Measurements from ENCODE around the gene ABHD17C. TPM values are rescaled to one million over a fixed set of nuclear protein-coding genes. Genes with fewer than 3 reads are reported as not detected.
"Not testable (repeated sequence)": the region's sequence is repeated elsewhere in the genome, so short reads cannot be mapped to it uniquely, and the experiment has no call there.

Gene ABHD17C
- total RNA-seq, 1 donor from 2014 or later, result 9.3 TPM

DNA sequence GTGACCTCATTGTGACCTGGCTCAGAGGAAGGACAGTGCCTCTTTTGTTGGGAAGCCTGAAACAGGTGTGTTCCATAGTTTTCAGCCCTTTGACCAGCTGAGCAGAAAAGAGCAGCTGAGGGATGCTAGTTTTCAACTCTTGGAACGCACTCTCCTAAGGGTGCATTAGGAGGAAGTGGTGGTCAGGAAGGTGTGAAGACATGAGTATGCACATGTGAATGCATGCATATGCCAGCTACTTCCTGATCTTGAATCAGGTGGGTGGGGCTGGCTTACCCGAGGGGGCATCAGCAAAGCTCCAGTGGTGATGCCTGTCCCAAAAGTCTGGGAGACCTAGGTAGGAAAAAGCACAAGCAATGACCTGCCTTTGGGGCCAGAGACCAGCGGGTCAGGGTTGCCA is 60.8 kb downstream of the ABHD17C start:
- H3K4me1 Mint-ChIP-seq, result no peaks in the 10 kb centered on the region
- DNase-seq (ENCODE audit: low spot score), result no peak
- no peaks in the 10 kb centered on the region for H3K36me3 ChIP-seq
- H4K20me1 ChIP-seq (ENCODE audit: low read depth), result no peaks in the 10 kb centered on the region
- no peak for TF ChIP-seq EZH2 (IDR thresholded peaks at IDR 0.05)
- no peaks in the 10 kb centered on the region for H3F3A ChIP-seq (ENCODE audit: low read depth)
- no peak overlapping the region for H3K9ac ChIP-seq
- H3K4me2 ChIP-seq, result peak overlapping the region; percentile 39
- H3K4me3 Mint-ChIP-seq, result no peak overlapping the region
- peaks cover 15% of the 10 kb centered on the region for H3K4me1 ChIP-seq
- H3K9me3 ChIP-seq (ENCODE audit: low read depth), result no peaks in the 10 kb centered on the region
- H2AFZ ChIP-seq (replicated peaks), result no peak overlapping the region
- no peak overlapping the region for H3K4me3 ChIP-seq
- no peak overlapping the region for H3K27ac Mint-ChIP-seq
- peaks cover 2% of the 10 kb centered on the region for H3K27me3 Mint-ChIP-seq (ENCODE audit: insufficient read depth, low read depth)
- H3K27me3 ChIP-seq, result no peaks in the 10 kb centered on the region
- peaks cover 3% of the 10 kb centered on the region for H3K36me3 Mint-ChIP-seq
- H3K79me2 ChIP-seq (ENCODE audit: low read depth), result no peaks in the 10 kb centered on the region
- no peak overlapping the region for H3K27ac ChIP-seq
- H3K9me3 Mint-ChIP-seq, result no peaks in the 10 kb centered on the region

DNA sequence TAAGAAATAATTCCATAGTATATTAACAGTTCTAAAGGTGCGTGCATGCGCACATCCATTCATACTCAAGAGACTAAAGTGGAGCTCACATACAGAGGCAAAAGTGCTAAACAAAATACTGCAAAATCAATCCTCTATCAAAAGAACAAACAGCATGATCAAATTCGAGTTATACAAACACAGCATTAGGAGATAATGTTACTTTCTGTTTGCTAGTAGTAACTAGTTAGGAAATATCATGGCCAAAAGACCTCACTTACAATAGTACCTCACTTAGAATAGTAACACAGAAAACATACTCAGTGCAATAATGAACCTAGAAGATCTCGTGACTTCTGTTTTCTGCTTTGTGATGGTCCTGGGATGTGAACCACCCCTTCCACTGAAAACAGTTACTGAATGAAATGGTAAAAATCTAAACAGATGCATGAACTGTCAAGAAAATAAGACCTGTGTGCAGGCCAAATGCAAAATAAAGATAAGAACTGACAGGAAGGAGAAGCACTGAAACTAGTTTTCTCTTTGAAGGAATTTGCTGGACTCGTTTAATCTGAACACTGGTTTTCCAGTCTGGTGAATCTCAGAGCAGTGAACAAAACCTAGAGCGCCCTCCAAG is 63.1 kb downstream of the ABHD17C start:
- no peak overlapping the region for H3K4me2 ChIP-seq
- no peaks in the 10 kb centered on the region for H4K20me1 ChIP-seq (ENCODE audit: low read depth)
- H2AFZ ChIP-seq (replicated peaks), result no peak overlapping the region
- H3K27ac Mint-ChIP-seq, result no peak overlapping the region
- no peaks in the 10 kb centered on the region for H3K4me1 Mint-ChIP-seq
- no peak overlapping the region for H3K9ac ChIP-seq
- no peaks in the 10 kb centered on the region for H3F3A ChIP-seq (ENCODE audit: low read depth)
- H3K4me3 ChIP-seq, result no peak overlapping the region
- H3K36me3 ChIP-seq, result no peaks in the 10 kb centered on the region
- DNase-seq (ENCODE audit: low spot score), result no peak
- peaks cover 15% of the 10 kb centered on the region for H3K4me1 ChIP-seq
- no peak overlapping the region for H3K27ac ChIP-seq
- no peaks in the 10 kb centered on the region for H3K9me3 ChIP-seq (ENCODE audit: low read depth)
- no peaks in the 10 kb centered on the region for H3K27me3 ChIP-seq
- H3K9me3 Mint-ChIP-seq, result no peaks in the 10 kb centered on the region
- TF ChIP-seq, protein P1, sequence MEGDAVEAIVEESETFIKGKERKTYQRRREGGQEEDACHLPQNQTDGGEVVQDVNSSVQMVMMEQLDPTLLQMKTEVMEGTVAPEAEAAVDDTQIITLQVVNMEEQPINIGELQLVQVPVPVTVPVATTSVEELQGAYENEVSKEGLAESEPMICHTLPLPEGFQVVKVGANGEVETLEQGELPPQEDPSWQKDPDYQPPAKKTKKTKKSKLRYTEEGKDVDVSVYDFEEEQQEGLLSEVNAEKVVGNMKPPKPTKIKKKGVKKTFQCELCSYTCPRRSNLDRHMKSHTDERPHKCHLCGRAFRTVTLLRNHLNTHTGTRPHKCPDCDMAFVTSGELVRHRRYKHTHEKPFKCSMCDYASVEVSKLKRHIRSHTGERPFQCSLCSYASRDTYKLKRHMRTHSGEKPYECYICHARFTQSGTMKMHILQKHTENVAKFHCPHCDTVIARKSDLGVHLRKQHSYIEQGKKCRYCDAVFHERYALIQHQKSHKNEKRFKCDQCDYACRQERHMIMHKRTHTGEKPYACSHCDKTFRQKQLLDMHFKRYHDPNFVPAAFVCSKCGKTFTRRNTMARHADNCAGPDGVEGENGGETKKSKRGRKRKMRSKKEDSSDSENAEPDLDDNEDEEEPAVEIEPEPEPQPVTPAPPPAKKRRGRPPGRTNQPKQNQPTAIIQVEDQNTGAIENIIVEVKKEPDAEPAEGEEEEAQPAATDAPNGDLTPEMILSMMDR (IDR thresholded peaks at IDR 0.05), result no peak
- TF ChIP-seq EZH2phosphoT487 (IDR thresholded peaks at IDR 0.05), result no peak
- no peak for TF ChIP-seq EZH2 (IDR thresholded peaks at IDR 0.05)
- peaks cover under 1% of the 10 kb centered on the region for H3K36me3 Mint-ChIP-seq
- no peak overlapping the region for H3K4me3 Mint-ChIP-seq
- H3K79me2 ChIP-seq (ENCODE audit: low read depth), result no peaks in the 10 kb centered on the region
- peaks cover 3% of the 10 kb centered on the region for H3K27me3 Mint-ChIP-seq (ENCODE audit: insufficient read depth, low read depth)

- no peaks in the 10 kb centered on the region for H3K36me3 Mint-ChIP-seq
- no peak overlapping the region for H2AFZ ChIP-seq (replicated peaks)
These were observed 65.8 kb downstream of the ABHD17C start for GRCh38 chr15:80760960-80761359.

GRCh38 chr15:80761754-80762153 is 66.6 kb downstream of the ABHD17C start:
- H3K79me2 ChIP-seq (ENCODE audit: low read depth), result no peaks in the 10 kb centered on the region
- Mint-ChIP-seq H3K27ac (no peak overlapping the region), H3K4me3 (no peak overlapping the region), H3K4me1 (no peaks in the 10 kb centered on the region), H3K9me3 (no peaks in the 10 kb centered on the region), H3K27me3 (ENCODE audit: insufficient read depth, low read depth) (peaks cover 7% of the 10 kb centered on the region), H3K36me3 (no peaks in the 10 kb centered on the region)
- TF ChIP-seq, protein P1 (IDR thresholded peaks at IDR 0.05), result no peak
- TF ChIP-seq EZH2phosphoT487 (IDR thresholded peaks at IDR 0.05) (no peak), EZH2 (IDR thresholded peaks at IDR 0.05) (no peak)
- H3K27me3 ChIP-seq, result no peaks in the 10 kb centered on the region
- H3K27ac ChIP-seq, result no peak overlapping the region
- H3K9me3 ChIP-seq (ENCODE audit: low read depth), result no peaks in the 10 kb centered on the region
- peaks cover 4% of the 10 kb centered on the region for H3K4me1 ChIP-seq
- DNase-seq (ENCODE audit: low spot score), result no peak
- H3F3A ChIP-seq (ENCODE audit: low read depth), result no peaks in the 10 kb centered on the region
- no peak overlapping the region for H3K4me3 ChIP-seq
- H3K9ac ChIP-seq, result no peak overlapping the region
- H2AFZ ChIP-seq (replicated peaks), result no peak overlapping the region
- no peaks in the 10 kb centered on the region for H4K20me1 ChIP-seq (ENCODE audit: low read depth)
- no peaks in the 10 kb centered on the region for H3K36me3 ChIP-seq
- no peak overlapping the region for H3K4me2 ChIP-seq

More at GRCh38 chr15:80760960-80761359, 65.8 kb downstream of the ABHD17C start:
- Histone ChIP-seq H3K27ac (no peak overlapping the region), H3K4me3 (no peak overlapping the region), H3K79me2 (ENCODE audit: low read depth) (no peaks in the 10 kb centered on the region), H3K9ac (no peak overlapping the region), H3K4me2 (no peak overlapping the region), H3K36me3 (no peaks in the 10 kb centered on the region), H4K20me1 (ENCODE audit: low read depth) (no peaks in the 10 kb centered on the region), H3K4me1 (peaks cover 12% of the 10 kb centered on the region), H3K27me3 (no peaks in the 10 kb centered on the region), H3K9me3 (ENCODE audit: low read depth) (no peaks in the 10 kb centered on the region), H3F3A (ENCODE audit: low read depth) (no peaks in the 10 kb centered on the region)
- TF ChIP-seq, protein P1 (IDR thresholded peaks at IDR 0.05), result no peak
- TF ChIP-seq EZH2 (IDR thresholded peaks at IDR 0.05), result no peak
- no peak for TF ChIP-seq EZH2phosphoT487 (IDR thresholded peaks at IDR 0.05)
- no peak overlapping the region for H3K4me3 Mint-ChIP-seq
- no peaks in the 10 kb centered on the region for H3K4me1 Mint-ChIP-seq
- H3K27me3 Mint-ChIP-seq (ENCODE audit: insufficient read depth, low read depth), result peaks cover 7% of the 10 kb centered on the region
- H3K27ac Mint-ChIP-seq, result no peak overlapping the region
- no peaks in the 10 kb centered on the region for H3K9me3 Mint-ChIP-seq
- no peak for DNase-seq (ENCODE audit: low spot score)

- H3K4me3 ChIP-seq; H3K36me3 Mint-ChIP-seq; H3K27me3 ChIP-seq; H3K27ac ChIP-seq; H4K20me1 ChIP-seq (ENCODE audit: low read depth); H3K4me2 ChIP-seq; H2AFZ ChIP-seq (replicated peaks); H3K27me3 Mint-ChIP-seq (ENCODE audit: insufficient read depth, low read depth); H3K36me3 ChIP-seq; DNase-seq (ENCODE audit: low spot score); H3K4me1 ChIP-seq; H3K9me3 ChIP-seq (ENCODE audit: low read depth); H3K9me3 Mint-ChIP-seq; H3F3A ChIP-seq (ENCODE audit: low read depth); H3K27ac Mint-ChIP-seq; H3K79me2 ChIP-seq (ENCODE audit: low read depth); H3K4me1 Mint-ChIP-seq; H3K9ac ChIP-seq; H3K4me3 Mint-ChIP-seq: not testable (repeated sequence)
These were observed 68.1 kb downstream of the ABHD17C start for GRCh38 chr15:80763235-80763634.
